Neural cell (in vitro differentiated cells): ENCODE measurements around the gene JPH4.
"Not testable (repeated sequence)": the region's sequence is repeated elsewhere in the genome, so short reads cannot be mapped to it uniquely, and the experiment has no call there.

ENCODE experiments used
- EP300 ChIP-seq: fragments of 450-650 bp; conservative IDR thresholded peaks from 2 replicates; pipeline ENCODE4 v1.6.1; 2014; ENCODE audit warnings: antibody characterized with exemption, mild to moderate bottlenecking, moderate library complexity; ENCODE audit not compliant: poor library complexity, severe bottlenecking
- RAD21 ChIP-seq: fragments of 450-650 bp; conservative IDR thresholded peaks from 2 replicates; pipeline ENCODE4 v1.6.1; 2014; ENCODE audit warnings: antibody characterized with exemption, mild to moderate bottlenecking, moderate library complexity

DNA sequence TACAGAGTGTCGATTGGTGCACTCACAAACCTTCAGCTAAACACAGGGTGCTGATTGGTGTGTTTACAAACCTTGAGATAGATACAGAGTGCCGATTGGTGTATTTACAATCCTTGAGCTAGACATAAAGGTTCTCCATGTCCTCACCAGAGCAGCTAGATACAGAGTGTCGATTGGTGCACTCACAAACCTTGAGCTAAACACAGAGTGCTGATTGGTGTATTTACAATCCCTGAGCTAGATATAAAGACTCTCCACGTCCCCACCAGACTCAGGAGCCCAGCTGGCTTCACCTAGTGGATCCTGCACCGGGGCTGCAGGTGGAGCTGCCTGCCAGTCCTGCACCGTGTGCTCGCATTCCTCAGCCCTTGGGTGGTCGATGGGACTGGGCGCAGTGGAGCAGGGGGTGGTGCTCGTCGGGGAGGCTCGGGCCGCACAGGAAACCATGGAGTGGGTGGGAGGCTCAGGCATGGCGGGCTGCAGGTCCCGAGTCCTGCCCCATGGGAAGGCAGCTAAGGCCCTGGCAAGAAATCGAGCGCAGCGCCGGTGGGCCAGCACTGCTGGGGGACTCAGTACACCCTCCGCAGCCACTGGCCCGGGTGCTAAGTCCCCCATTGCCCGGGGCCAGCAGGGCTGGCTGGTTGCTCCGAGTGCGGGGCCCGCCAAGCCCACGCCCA lies 6.1 kb upstream of the JPH4 start:
- not testable (repeated sequence) for TF ChIP-seq EP300, RAD21
